T-helper 2 cell treated with Interferon-gamma antibody and Interleukin-4, amounts not matched to agents 5 μg/mL and 100 μg/mL, for 36 hours (primary cell): Measurements from ENCODE around the gene RELN.

Experiments used
- DNase-seq: peaks from one replicate; pipeline ENCODE4 v3.0.0; 2021; ENCODE audit warnings: low spot score
- H3K27ac Mint-ChIP-seq: one replicate; pipeline ENCODE4 v1.8.0; 2021; ENCODE audit warnings: mild to moderate bottlenecking, mixed read lengths
- H3K27me3 Mint-ChIP-seq: one replicate; pipeline ENCODE4 v1.8.0; 2021; ENCODE audit warnings: low read depth, mixed read lengths
- H3K36me3 Mint-ChIP-seq: one replicate; pipeline ENCODE4 v1.8.0; 2021; ENCODE audit warnings: low read depth, mixed read lengths
- H3K4me1 Mint-ChIP-seq: one replicate; pipeline ENCODE4 v1.8.0; 2021; ENCODE audit warnings: low read depth, mixed read lengths
- H3K4me3 Mint-ChIP-seq: one replicate; pipeline ENCODE4 v1.8.0; 2022; ENCODE audit warnings: mild to moderate bottlenecking, moderate library complexity, mixed read lengths
- H3K9me3 Mint-ChIP-seq: one replicate; pipeline ENCODE4 v1.8.0; 2021; ENCODE audit warnings: mixed read lengths

Gene RELN

DNA sequence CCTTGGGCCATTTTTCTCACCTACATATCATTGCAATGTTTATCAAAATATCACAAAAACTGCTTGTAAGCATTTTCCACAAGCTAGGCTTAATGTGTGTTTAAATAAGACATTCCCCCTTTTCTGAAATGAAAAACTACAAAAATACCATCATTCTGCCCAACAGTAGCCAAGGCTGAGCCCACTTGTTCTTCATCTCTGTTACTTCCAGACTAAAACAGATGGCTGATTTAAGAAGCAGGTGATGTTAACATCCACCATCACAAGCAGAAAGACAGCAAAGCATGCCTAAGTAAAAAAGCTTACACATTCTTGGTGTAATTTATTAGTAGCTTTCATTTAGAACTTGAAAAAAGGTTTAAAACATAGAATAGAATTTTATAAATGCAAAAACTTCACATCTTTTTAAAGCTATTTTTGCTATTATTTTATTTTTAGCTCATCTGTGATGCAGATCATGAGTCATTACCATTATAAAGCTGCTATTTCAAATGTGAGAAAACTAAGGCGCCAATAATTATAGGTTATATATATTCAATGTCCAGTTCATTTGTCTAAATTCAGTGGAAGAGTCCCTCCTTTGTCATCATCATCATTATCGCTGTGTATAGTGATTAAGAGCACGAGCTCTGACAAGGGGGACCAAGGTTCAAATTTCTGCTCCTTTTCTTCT, 109.4 kb downstream of the RELN start:
- no peak overlapping the region for H3K4me3 Mint-ChIP-seq
- H3K27ac Mint-ChIP-seq = no peak overlapping the region
- no peaks in the 10 kb centered on the region for H3K9me3 Mint-ChIP-seq
- H3K4me1 Mint-ChIP-seq = no peaks in the 10 kb centered on the region
- no peaks in the 10 kb centered on the region for H3K27me3 Mint-ChIP-seq
- no peak for DNase-seq
- H3K36me3 Mint-ChIP-seq = no peaks in the 10 kb centered on the region

DNA sequence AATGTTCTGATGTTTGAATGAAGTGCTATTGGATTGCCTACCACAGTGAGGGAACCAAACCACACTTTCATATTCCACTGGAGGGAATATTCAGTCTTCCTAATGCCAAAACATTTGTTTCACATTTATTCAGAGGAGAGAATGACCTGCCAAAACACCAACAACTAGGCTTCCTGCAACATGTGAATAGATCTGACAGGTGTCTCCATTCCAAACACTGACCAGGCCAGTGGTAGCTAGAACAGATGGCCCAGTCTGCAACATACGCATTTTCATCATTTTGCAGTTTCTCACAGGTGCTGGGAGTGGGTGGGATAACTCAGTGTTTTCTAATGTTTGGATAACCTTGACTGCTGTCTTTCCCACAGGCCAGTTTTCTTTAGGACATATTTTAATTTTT, 110.0 kb downstream of the RELN start:
- H3K4me1 Mint-ChIP-seq = no peaks in the 10 kb centered on the region

DNA sequence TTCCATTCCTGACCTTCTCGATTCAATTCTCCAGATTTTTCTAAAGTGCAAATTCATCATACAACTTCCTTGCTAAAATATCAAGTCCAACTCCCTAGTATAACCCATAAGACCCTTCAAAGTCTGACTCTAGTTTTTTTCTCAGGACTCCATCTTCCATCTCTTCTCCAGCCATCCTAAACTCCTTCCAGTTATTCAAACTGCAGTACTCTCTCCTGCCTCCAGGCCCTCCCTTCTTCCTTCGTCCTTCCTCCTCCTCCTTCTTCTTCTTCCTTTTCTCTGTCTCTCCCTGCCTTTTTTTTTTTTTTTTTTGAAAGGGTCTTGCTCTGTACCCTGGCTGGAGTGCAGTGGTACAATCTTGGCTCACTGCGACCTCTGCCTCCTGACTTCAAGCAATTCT, 111.9 kb downstream of the RELN start:
- DNase-seq = no peak
- Mint-ChIP-seq H3K27ac (no peak overlapping the region), H3K4me3 (no peak overlapping the region), H3K27me3 (no peaks in the 10 kb centered on the region), H3K36me3 (no peaks in the 10 kb centered on the region), H3K9me3 (no peaks in the 10 kb centered on the region), H3K4me1 (no peaks in the 10 kb centered on the region)

More for the DNA sequence above, 110.0 kb downstream of the RELN start:
- Mint-ChIP-seq H3K27me3 (no peaks in the 10 kb centered on the region), H3K9me3 (no peaks in the 10 kb centered on the region), H3K36me3 (no peaks in the 10 kb centered on the region), H3K4me3 (no peak overlapping the region), H3K27ac (no peak overlapping the region)
- no peak for DNase-seq

DNA sequence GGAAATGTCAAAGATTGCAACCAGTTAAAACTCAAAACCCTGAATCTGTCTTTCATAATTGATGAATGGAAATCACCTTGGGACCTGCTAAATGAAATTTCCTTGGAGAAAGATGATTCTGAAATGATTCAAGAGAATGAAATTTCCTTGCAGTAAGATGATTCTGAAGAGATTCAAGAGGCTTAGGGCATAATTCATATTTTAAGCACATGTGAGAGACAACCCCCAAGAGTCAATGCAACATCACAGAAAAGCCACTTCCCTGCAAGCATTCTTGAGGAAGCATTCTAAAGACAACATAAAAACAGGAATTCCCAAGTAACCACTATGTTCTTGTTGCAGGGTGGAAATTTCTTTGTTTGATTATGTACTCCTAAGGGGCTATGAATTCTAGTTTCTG, 113.7 kb downstream of the RELN start:
- no peaks in the 10 kb centered on the region for H3K9me3 Mint-ChIP-seq
- H3K36me3 Mint-ChIP-seq = no peaks in the 10 kb centered on the region
- no peaks in the 10 kb centered on the region for H3K27me3 Mint-ChIP-seq
- H3K4me1 Mint-ChIP-seq = no peaks in the 10 kb centered on the region
- no peak overlapping the region for H3K4me3 Mint-ChIP-seq
- no peak for DNase-seq
- H3K27ac Mint-ChIP-seq = no peak overlapping the region

DNA sequence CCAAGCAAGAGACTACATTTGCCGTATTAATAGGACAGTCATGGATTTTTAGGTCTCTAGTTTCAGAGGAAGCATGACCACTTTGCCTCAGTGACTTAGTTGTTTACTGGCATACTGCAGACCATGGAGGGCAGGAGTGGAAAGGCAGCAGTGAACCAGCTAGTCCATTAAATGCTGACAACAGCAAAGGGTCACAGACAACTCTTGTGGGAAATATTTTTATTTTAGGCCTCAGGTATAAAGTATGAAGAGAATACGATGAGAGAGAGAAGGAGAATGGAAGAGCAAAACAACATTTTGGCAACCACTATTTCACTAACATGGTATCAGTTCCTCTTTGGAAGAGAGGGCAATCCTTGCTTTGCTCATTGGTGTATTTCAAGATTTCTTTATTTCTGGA, 118.0 kb downstream of the RELN start:
- H3K36me3 Mint-ChIP-seq = no peaks in the 10 kb centered on the region
- no peaks in the 10 kb centered on the region for H3K4me1 Mint-ChIP-seq
- no peak overlapping the region for H3K4me3 Mint-ChIP-seq
- no peak for DNase-seq
- no peaks in the 10 kb centered on the region for H3K27me3 Mint-ChIP-seq
- no peak overlapping the region for H3K27ac Mint-ChIP-seq
- H3K9me3 Mint-ChIP-seq = no peaks in the 10 kb centered on the region

DNA sequence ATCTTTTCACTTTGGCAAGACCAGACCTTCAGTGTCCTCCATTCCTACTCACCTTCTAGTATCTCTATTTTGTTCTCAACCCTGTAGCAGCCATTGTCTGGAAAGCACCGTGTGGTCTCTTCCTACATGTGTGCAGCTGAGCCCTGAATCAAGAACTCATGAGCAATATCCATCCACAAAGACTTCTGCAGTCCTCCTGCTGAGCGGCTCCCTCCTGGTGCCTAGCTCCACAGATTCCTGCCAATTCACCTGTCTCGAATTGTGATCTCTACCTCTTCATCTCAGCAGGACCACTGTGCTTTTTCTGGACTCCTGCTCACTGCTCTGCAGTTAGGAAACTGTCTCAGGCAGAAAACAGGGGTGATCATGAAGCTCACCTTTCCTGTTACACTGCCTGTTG, 118.8 kb downstream of the RELN start:
- Mint-ChIP-seq H3K27me3 (no peaks in the 10 kb centered on the region), H3K4me1 (no peaks in the 10 kb centered on the region), H3K9me3 (no peaks in the 10 kb centered on the region), H3K4me3 (no peak overlapping the region), H3K27ac (no peak overlapping the region), H3K36me3 (no peaks in the 10 kb centered on the region)
- DNase-seq = no peak

DNA sequence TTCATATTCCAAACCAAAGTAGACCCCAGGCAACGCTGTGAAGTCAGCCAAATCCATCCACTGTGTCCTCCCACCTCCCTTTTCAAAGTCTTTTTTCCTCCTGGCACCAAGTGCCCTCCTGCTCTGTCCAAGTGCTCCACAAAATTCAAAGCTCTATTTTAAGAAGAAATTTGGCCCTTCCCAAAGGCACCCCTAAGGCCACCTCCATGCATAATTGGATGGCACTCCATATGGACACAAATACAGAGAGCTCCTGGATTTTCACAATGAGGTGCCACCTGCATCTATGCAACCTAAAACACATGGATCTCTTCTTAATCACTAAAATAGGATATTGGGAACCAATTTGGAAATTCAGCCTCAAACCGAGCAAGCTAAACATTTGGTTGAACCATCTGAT, 121.6 kb downstream of the RELN start:
- DNase-seq = no peak
- Mint-ChIP-seq H3K27ac (no peak overlapping the region), H3K27me3 (no peaks in the 10 kb centered on the region), H3K9me3 (no peaks in the 10 kb centered on the region), H3K36me3 (no peaks in the 10 kb centered on the region), H3K4me1 (no peaks in the 10 kb centered on the region), H3K4me3 (no peak overlapping the region)

DNA sequence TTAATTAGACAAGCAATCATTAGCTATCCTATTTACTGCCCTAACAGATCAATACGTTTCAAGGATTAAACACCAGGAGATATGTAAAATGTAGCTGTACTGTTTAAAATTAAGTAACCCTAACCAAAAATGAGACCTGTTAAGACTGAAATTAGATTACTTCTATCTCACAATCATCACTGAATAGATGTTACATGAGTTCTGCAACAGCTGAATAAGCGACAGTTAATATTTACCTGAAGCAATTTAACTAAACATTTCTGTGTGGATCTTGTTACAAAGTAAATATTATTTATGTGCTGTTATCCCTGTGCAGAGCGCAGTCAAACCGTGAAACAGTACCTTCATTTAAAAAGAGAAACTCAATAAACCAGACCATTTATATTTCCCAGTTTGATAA, 122.5 kb downstream of the RELN start:
- Mint-ChIP-seq H3K27ac (no peak overlapping the region), H3K4me3 (no peak overlapping the region), H3K4me1 (no peaks in the 10 kb centered on the region), H3K9me3 (no peaks in the 10 kb centered on the region), H3K36me3 (no peaks in the 10 kb centered on the region), H3K27me3 (no peaks in the 10 kb centered on the region)
- no peak for DNase-seq

DNA sequence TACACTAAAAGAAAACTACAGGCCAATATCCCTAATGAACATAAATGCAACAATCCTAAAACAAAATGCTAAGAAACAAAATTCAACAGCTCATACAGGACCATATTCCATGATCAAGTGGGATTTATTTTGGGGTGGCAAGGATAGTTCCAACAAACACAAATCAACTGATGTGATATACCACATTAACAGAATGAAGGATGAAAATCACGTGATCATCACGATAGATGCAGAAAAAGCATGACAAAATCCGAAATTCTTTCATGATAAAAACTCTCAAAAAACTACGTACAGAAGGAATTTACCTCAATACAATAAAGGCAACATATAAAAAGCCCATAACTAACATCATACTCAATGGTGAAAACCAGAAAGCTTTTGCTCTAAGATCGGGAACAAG, 124.0 kb downstream of the RELN start:
- H3K4me1 Mint-ChIP-seq = no peaks in the 10 kb centered on the region
- no peaks in the 10 kb centered on the region for H3K9me3 Mint-ChIP-seq
- H3K27me3 Mint-ChIP-seq = no peaks in the 10 kb centered on the region
- no peak for DNase-seq
- H3K36me3 Mint-ChIP-seq = no peaks in the 10 kb centered on the region
- no peak overlapping the region for H3K27ac Mint-ChIP-seq
- H3K4me3 Mint-ChIP-seq = no peak overlapping the region

DNA sequence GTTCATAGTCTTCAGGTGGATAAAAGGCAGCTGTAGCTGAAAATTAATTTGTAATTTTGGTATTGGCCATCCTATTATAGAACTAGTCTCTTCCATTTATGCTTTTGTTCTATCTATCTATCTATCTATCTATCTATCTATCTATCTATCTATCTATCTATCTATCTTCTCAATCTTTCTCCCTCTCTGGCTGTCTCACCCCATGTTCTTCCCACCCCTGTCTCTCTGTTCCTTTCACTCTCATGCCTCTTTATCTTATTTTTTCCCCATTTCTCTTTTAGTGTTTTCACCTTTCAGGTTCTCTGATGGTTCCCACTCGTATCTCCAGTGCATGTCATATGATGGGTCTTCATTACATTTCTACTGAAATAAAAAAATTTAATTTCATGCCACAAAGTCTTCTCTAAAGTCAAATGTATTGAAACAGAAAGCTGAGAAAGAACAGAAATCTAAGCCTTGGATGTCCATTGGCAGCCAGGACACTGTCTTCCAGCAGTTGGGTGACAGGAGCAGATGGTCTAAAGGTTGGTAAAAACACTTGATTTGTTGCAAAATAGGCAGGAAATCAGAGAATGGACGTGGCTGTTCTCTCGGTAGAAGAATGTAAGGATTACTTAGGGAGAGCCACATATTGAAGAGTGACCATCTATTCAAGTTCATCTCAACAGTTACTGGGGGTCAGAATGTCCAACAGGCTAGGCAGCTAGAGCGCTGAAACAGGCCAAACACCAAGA, 127.0 kb downstream of the RELN start:
- Mint-ChIP-seq H3K36me3 (no peaks in the 10 kb centered on the region), H3K27ac (no peak overlapping the region), H3K27me3 (no peaks in the 10 kb centered on the region), H3K4me3 (no peak overlapping the region), H3K4me1 (no peaks in the 10 kb centered on the region), H3K9me3 (no peaks in the 10 kb centered on the region)
- no peak for DNase-seq

DNA sequence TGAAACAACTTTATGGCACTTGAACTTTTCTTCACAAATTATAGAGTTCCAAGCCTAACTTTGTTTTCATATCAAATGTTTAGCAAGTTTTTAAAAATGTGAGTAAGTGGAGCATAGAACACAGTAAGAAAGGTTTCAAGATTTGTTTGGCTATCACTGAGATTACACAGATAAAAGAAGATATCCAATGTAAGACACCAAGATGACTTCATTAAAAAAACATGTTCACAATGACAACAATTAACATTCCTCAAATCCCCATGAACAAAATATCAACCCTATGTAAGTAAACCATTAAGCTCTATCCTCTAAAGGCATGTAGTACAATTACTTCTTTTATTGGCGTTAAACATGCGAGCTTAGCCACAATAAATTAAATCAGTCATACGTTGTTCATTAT, 129.7 kb downstream of the RELN start:
- H3K36me3 Mint-ChIP-seq = no peaks in the 10 kb centered on the region
- no peaks in the 10 kb centered on the region for H3K27me3 Mint-ChIP-seq
- H3K4me1 Mint-ChIP-seq = no peaks in the 10 kb centered on the region
- H3K27ac Mint-ChIP-seq = no peak overlapping the region
- no peak for DNase-seq
- no peak overlapping the region for H3K4me3 Mint-ChIP-seq
- no peaks in the 10 kb centered on the region for H3K9me3 Mint-ChIP-seq

DNA sequence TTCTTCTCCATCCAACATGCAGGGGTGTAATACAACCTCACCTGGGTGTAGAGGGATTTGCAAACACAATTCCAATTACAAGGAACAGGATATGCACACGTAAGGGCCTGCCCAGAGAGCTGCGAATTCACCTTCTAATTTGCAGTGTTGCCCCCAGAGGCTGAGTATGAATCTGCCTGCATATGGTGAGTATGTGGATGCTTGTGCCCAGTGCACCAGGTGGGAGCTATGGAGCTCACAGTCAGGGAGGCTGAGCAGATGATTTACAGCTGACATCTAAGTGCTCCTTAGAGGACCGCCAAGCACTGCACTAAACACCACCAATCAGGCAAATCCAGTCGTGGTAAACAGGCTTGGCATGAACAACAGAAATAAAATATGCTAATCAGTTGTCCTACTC, 132.0 kb downstream of the RELN start:
- no peaks in the 10 kb centered on the region for H3K27me3 Mint-ChIP-seq
- no peaks in the 10 kb centered on the region for H3K36me3 Mint-ChIP-seq
- no peak for DNase-seq
- no peak overlapping the region for H3K27ac Mint-ChIP-seq
- no peaks in the 10 kb centered on the region for H3K9me3 Mint-ChIP-seq
- H3K4me3 Mint-ChIP-seq = no peak overlapping the region
- no peaks in the 10 kb centered on the region for H3K4me1 Mint-ChIP-seq

DNA sequence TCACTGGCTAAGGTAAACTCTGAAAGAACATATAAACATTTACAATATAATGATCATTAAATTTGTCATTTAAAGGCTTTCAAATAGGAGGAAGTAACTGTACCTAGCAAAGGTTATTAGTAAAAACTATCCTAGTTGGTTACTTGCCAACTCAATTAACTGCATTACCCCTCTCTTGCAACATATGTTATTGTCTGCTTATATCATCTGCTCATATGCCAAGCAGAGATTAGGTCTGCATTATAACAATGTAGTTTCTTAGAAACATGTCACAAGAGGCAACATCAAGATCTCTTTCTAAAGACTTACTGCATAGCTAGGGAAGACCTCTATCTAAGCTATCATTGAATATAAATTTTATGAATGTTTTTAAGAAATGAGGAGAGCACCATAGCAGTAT, 132.5 kb downstream of the RELN start:
- Mint-ChIP-seq H3K27ac (no peak overlapping the region), H3K9me3 (no peaks in the 10 kb centered on the region), H3K27me3 (no peaks in the 10 kb centered on the region), H3K4me1 (no peaks in the 10 kb centered on the region), H3K4me3 (no peak overlapping the region), H3K36me3 (no peaks in the 10 kb centered on the region)
- DNase-seq = no peak

DNA sequence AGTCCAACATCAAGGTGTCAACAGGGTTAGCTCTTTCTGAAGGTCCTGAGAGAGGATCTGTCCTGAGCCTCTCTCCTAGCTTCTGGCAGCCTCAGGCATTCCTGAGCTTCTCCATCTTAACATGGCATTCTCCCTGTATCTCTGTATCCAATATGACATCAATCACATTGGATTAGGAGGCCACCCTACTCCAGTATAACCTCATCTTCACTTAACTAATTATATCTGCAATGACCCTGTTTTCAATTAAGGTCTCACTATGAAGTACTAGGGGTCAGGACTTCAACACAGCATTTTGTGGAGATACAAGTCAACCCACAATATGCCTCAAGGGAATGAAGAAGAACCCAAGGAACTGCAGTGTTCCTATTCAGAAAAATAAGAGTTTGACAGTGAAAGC, 133.8 kb downstream of the RELN start:
- no peak for DNase-seq
- no peaks in the 10 kb centered on the region for H3K27me3 Mint-ChIP-seq
- H3K36me3 Mint-ChIP-seq = no peaks in the 10 kb centered on the region
- H3K27ac Mint-ChIP-seq = no peak overlapping the region
- no peaks in the 10 kb centered on the region for H3K9me3 Mint-ChIP-seq
- no peak overlapping the region for H3K4me3 Mint-ChIP-seq
- H3K4me1 Mint-ChIP-seq = no peaks in the 10 kb centered on the region

DNA sequence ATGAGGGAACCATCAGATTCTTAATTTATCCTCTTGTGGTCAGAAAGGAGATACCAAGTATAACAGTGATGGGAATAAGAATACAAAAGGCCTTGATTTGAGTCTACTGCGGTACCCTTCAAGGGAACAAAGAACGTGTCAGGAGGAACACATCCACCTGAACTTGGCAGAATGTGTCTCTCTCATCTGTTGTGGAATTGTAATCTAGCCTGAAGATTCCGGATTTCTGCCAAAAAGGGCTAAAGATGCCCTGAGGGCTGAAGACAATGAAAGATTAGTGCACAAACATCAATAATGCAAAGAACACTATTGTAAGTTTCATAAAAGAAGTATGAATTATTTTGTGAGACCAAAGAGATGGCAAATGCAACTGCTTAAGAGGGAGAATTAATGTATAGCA, 134.8 kb downstream of the RELN start:
- no peaks in the 10 kb centered on the region for H3K4me1 Mint-ChIP-seq
- H3K36me3 Mint-ChIP-seq = no peaks in the 10 kb centered on the region
- H3K27ac Mint-ChIP-seq = no peak overlapping the region
- H3K4me3 Mint-ChIP-seq = no peak overlapping the region
- no peaks in the 10 kb centered on the region for H3K9me3 Mint-ChIP-seq
- H3K27me3 Mint-ChIP-seq = no peaks in the 10 kb centered on the region
- DNase-seq = no peak
